NB4 (cell line): ENCODE results near the gene VRK2.

ENCODE experiments used
- MYC ChIP-seq: IDR thresholded peaks from 2 replicates; pipeline ENCODE4 v1.6.1; 2011; ENCODE audit warnings: low read depth, low read length
- POLR2A ChIP-seq: IDR thresholded peaks from 2 replicates; pipeline ENCODE4 v1.6.1; 2011; ENCODE audit warnings: mild to moderate bottlenecking; ENCODE audit not compliant: insufficient read length; ENCODE audit errors: extremely low read depth
- TF ChIP-seq, protein P1 (sequence below): IDR thresholded peaks from one replicate; pipeline ENCODE4 v1.5.1; 2012; ENCODE audit warnings: low read depth, low read length

DNA sequence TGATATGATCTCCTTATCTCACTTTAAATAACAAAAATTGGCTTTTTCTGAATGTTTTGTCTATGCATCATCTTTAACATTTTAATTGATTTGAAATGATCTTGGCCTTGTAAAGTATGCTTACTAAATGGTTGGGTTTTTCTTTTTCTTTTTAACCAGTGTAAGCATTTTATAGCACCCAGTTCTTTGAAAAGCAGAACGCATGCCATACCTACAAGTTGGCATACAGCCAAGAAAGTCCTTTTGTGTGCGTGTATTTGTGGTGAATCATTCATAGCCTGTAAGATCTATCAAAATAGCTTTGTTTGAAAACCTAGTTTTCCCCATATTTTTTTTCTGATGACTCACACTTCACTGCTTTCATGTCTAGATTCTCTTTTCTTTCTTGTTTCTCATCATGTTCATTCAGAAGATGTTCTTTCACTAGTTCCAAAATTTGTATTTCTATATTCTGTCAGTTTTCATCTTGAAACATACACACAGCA is 4.1 kb upstream of the VRK2 start:
- TF ChIP-seq MYC (no peak), POLR2A (no peak)
- TF ChIP-seq, protein P1, sequence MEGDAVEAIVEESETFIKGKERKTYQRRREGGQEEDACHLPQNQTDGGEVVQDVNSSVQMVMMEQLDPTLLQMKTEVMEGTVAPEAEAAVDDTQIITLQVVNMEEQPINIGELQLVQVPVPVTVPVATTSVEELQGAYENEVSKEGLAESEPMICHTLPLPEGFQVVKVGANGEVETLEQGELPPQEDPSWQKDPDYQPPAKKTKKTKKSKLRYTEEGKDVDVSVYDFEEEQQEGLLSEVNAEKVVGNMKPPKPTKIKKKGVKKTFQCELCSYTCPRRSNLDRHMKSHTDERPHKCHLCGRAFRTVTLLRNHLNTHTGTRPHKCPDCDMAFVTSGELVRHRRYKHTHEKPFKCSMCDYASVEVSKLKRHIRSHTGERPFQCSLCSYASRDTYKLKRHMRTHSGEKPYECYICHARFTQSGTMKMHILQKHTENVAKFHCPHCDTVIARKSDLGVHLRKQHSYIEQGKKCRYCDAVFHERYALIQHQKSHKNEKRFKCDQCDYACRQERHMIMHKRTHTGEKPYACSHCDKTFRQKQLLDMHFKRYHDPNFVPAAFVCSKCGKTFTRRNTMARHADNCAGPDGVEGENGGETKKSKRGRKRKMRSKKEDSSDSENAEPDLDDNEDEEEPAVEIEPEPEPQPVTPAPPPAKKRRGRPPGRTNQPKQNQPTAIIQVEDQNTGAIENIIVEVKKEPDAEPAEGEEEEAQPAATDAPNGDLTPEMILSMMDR = no peak
